HG02938 (cell line): ENCODE data around the gene SPACA4.
"Not testable (repeated sequence)": the region's sequence is repeated elsewhere in the genome, so short reads cannot be mapped to it uniquely, and the experiment has no call there.

ENCODE experiments used
- ATAC-seq: cut with Tn5 transposase; IDR thresholded peaks from one replicate; pipeline ENCODE4 v1.9.1; 2021; ENCODE audit warnings: mild to moderate bottlenecking, moderate library complexity; ENCODE audit not compliant: unreplicated experiment

SPACA4 gene

GRCh38 chr19:48606463-48607358, at the start of gene SPACA4:
SPACA4 (plus strand) TSS chr19:48606742; CDS start chr19:48606979, 237 bp downstream.
- no peak for ATAC-seq

GRCh38 chr19:48556825-48557224, 49.7 kb upstream of the SPACA4 start:
- no peak for ATAC-seq

GRCh38 chr19:48558018-48558684, 48.4 kb upstream of the SPACA4 start:
- ATAC-seq, result no peak

GRCh38 chr19:48560095-48560530, 46.4 kb upstream of the SPACA4 start:
- ATAC-seq, result no peak

- no peak for ATAC-seq
Measured at GRCh38 chr19:48561412-48561811, 45.1 kb upstream of the SPACA4 start.

- ATAC-seq, result no peak
Measured at GRCh38 chr19:48565090-48565489, 41.5 kb upstream of the SPACA4 start.

- no peak for ATAC-seq
Measured at GRCh38 chr19:48568345-48568886, 38.1 kb upstream of the SPACA4 start.

GRCh38 chr19:48569814-48570213, 36.7 kb upstream of the SPACA4 start:
- ATAC-seq, result no peak

GRCh38 chr19:48571378-48572162, 35.0 kb upstream of the SPACA4 start:
- no peak for ATAC-seq

GRCh38 chr19:48573163-48573505, 33.4 kb upstream of the SPACA4 start:
- ATAC-seq, result no peak

GRCh38 chr19:48575931-48576622, 30.5 kb upstream of the SPACA4 start:
- ATAC-seq, result no peak

- not testable (repeated sequence) for ATAC-seq
Measured at GRCh38 chr19:48577908-48578307, 28.6 kb upstream of the SPACA4 start.

- no peak for ATAC-seq
Measured at GRCh38 chr19:48578891-48579290, 27.7 kb upstream of the SPACA4 start.

GRCh38 chr19:48582168-48582567, 24.4 kb upstream of the SPACA4 start:
- ATAC-seq, result no peak

GRCh38 chr19:48587387-48587786, 19.2 kb upstream of the SPACA4 start:
- ATAC-seq, result no peak

GRCh38 chr19:48588670-48589401, 17.7 kb upstream of the SPACA4 start:
- no peak for ATAC-seq

- no peak for ATAC-seq
Measured at GRCh38 chr19:48591021-48591420, 15.5 kb upstream of the SPACA4 start.

- no peak for ATAC-seq
Measured at GRCh38 chr19:48595171-48595570, 11.4 kb upstream of the SPACA4 start.

- no peak for ATAC-seq
Measured at GRCh38 chr19:48595833-48596232, 10.7 kb upstream of the SPACA4 start.

- no peak for ATAC-seq
Measured at GRCh38 chr19:48596237-48596636, 10.3 kb upstream of the SPACA4 start.
